HG02678 (cell line): Measurements from ENCODE around the gene CBFB.
"Not testable (repeated sequence)": the region's sequence is repeated elsewhere in the genome, so short reads cannot be mapped to it uniquely, and the experiment has no call there.

Experiments used
- ATAC-seq: cut with Tn5 transposase; IDR thresholded peaks from one replicate; pipeline ENCODE4 v1.9.1; 2021; ENCODE audit warnings: mild to moderate bottlenecking, moderate library complexity; ENCODE audit not compliant: unreplicated experiment

Gene CBFB

DNA sequence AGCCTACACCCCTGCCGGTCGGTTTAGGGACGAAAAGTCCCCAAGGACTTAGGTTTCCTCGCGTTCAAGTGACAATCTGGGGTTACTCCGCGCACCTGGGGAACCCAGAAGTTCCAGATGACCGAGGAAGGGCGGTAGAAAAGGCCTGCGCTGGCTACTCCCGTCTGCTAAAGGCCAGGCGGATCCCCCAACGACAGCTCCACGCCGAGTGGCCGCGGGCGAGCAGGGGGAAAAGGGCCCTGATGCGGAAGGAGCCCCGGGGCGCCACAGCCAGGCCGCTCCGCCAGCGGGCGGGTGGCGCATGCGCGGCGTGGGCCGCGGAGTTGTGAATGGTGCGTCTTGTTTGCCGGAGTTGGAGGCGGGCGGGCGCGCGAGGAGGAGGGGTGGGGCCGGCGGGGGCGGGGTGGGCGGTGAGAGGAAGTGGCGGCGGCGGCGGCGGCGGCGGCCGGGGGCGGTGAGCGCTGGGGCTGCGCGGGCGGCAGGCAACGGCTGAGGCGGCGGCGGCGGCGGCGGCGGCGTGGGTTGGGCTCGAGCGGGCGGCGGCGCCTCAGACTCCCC lies at the start of gene CBFB:
Gene CBFB (plus strand): TSS at position 454 of the 558 bp plus-strand sequence. CDS start 259 bp downstream, outside the sequence.
- peak; percentile 80 for ATAC-seq

DNA sequence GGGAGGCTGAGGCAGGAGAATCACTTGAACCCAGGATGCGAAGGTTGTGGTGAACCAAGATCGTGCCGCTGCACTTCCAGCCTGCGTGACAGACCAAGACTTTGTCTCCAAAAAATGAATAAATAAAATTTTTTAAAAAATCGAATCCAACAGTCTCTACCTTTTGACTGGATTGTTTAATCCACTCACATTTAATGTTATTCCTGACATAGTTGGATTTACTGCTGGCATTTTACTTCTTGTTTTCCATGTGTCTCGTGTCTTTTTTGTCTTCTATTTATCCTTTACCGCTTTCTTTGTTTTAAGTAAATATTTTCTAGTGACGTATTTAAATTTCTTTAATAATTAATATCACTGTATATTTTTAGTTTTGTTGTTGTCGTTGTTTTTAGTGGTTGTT lies 45.9 kb upstream of the CBFB start:
- ATAC-seq = no peak

DNA sequence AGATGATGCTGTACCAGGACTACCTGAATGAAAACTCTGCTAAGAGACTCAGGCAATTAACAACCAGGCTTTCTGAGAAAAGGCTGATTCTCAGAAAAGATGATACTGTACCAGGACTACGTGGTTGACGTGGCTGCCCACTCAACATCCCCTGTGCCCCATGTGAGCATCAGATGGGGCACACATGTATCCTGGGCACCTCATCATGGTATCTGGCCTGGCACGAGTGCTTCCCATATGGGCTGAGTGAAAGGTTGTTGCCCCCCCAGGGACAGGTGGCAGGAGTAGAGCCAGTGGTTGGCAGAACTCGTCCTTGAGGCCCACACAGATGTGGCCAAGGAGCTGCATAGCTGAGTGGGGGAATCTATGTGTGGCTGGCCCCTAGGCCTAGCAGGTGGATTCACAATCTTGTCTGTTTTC lies 44.0 kb upstream of the CBFB start:
- ATAC-seq = no peak

DNA sequence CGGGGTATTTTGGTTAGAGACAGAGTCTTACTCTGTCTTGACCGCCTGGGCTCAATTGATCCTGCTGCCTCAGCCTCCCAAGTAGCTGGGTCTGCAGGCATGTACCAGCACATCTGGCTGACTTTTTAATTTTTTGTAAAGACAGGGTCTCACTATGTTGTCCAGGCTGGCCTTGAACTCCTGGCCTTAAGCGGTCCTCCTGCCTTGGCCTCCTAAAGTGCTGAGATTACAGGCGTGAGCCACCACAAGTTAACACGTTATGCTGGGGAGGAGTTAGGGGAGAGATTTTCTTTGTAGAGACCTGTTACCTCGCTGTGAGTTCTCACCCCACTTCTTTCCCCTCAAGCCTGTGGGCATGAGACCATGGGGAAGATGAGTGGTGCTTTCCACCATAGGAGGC lies 42.4 kb upstream of the CBFB start:
- ATAC-seq = no peak

DNA sequence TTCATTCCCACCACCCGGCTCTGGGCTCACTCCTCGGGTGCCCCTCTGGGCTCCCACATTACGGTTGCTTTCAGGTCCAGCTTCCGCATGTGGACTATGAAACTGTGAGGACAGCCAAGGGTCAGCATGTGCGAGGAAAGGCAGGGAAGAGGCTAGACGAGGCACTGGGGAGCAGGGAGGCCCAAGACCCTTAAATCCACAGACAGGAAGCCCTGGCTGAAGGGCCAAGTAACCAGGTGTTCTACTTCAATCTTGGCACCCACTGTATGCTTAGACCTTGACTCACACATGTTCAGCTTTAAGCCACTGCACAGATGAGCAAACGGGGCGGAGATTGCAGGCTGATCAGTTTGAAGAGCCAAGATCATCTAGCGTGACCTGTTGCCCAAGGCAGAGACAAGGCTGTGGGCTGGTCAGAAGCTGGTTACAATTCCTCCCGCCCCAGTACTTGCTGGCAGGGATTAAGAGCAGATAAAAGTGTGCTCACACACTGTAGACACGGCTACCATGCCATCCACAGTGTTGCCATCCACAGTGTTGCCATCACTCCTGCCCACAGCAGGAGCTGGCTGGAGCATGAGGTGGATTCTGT lies 40.7 kb upstream of the CBFB start, which contains the start of gene CES4A:
Gene CES4A (plus strand): TSS at position 393 of the 592 bp plus-strand sequence. CDS start 184 bp downstream, at position 577.
- ATAC-seq = no peak

DNA sequence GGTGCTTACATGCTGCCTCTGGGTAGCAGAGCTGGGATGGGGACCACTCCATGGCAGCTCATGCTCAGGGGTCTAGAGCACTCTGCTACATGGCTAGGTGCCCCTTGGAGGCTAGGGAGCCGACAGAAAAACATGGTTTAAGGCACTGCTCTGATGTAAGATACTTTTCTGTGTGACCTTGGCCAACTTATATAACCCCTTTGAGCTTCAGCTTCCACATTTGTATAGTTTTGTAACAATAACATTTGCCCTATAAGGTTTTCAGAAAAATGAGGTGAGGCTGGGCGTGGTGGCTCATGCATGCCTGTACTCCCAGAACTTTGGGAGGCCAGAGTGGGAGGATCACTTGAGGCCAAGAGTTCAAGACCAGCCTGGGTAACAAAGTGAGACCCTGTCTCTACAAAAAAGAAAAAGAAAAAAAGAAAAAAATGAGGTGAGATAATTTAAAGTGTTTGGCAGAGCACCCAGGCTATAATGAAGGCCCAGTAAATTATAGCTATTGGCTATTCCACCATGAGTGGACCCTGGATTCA lies 37.3 kb upstream of the CBFB start:
- no peak for ATAC-seq

DNA sequence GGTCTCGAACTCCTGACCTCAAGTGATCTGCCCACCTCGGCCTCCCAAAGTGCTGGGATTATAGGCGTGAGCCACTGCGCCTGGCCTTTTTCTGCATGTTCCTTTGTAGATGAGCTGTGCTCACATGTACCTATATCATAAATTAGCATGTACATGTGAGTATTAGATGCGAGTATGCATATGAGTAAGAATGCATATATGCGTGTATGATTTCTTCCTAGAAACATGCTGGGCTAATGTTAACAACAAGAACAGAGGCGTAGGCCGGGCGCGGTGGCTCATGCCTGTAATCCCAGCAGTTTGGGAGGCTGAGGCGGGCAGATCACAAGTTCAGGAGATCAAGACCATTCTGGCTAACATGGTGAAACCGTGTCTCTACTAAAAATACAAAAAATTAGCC lies 35.4 kb upstream of the CBFB start:
- not testable (repeated sequence) for ATAC-seq

DNA sequence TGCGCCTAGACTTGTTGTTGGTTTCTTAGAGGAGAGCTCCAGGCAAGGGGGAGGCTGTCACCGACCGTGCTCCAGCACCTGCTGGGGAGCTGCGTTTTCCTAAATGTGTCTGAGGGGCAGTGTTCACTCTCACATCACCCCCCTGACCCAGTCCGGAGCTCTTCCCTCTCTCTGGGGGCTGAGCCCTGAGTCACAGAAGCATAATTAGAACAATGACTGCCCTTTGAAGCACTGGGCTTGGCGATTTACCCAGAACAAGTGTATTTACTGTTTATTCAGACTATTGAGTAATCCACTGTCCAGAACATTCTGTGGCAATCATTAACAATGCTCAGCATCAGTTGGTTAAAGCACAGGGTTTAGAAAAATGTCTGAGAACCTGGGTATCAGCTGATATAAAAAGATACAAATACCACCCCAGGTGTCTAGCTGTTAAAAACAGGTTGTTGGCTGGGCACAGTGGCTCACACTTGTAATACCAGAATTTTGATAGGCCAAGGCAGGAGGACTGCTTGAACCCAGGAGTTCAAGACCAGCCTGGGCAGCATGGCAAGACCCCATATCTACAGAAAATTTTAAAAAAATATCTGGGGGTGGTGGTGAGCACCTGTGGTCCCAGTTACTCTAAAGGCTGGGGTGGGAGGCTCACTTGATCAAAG lies 32.5 kb upstream of the CBFB start:
- no peak for ATAC-seq

DNA sequence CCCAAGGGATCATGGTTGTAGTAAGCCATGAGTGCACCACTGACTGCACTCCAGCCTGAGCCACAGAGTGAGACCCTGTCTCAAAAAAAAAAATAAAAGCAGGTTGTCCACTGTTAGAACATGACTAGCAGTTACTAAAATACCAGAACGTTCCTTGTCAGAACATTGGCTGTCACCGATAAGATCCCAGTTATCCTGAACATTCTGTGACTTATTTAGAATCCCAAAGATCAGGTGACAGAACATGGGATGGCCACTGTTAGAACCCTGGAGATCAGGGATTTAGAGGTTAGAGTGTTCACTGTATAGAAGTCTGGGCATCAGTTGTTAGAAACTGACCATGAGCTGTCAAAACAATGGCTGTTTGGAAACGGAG lies 32.0 kb upstream of the CBFB start:
- ATAC-seq = no peak

DNA sequence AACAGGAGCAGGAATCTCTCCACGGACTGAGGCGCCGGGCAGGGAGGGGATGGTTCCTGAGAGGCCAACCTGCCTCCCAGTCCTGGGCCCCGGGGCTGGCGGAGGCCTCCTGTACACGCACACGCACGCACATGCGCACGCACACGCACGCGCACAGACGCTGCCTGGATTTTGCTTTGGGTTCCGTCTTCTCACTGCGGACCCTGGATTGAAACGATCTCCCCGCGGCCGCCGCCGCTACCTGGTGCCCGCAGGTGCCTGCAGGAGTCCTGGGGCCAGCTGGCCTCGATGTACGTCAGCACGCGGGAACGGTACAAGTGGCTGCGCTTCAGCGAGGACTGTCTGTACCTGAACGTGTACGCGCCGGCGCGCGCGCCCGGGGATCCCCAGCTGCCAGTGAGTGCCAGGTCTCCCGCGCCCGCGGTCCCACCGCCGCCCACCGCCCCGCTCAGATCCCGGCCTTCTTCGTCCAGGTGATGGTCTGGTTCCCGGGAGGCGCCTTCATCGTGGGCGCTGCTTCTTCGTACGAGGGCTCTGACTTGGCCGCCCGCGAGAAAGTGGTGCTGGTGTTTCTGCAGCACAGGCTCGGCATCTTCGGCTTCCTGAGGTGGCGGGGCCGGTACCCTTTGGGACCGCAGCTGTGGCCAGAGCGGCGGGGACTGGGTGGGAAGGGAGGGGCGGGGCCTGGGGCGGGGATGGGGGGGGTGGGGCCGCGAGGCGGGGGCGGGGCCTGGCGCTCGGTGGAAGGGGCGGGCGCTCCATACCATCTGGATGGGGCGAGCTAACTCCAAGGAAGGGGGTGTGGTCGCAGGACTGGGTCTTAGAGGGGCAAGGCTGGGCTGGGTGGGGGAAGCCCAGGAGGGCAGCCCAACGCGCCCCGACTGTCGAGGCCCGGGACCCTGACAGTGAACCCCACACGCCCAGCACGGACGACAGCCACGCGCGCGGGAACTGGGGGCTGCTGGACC lies 28.3 kb upstream of the CBFB start:
- no peak for ATAC-seq

DNA sequence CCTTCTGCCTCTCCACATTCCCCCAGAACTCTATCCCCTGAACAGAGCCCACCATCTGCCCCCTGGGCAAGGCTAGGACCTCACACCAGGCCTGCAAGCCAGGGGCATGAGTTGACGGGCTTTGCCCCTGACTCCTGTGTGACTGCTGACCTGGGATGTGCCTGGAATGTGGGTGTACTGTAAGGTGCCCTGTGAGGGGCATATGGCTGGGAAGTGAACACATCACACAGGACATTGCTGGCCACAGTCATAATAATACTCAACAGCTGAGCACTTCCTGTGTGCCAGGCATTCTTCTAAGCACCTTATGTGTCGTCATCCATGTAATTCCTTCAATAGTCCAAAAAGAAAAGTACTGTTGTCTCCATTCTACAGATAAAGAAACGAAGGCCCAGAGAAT lies 27.2 kb upstream of the CBFB start:
- ATAC-seq = no peak

DNA sequence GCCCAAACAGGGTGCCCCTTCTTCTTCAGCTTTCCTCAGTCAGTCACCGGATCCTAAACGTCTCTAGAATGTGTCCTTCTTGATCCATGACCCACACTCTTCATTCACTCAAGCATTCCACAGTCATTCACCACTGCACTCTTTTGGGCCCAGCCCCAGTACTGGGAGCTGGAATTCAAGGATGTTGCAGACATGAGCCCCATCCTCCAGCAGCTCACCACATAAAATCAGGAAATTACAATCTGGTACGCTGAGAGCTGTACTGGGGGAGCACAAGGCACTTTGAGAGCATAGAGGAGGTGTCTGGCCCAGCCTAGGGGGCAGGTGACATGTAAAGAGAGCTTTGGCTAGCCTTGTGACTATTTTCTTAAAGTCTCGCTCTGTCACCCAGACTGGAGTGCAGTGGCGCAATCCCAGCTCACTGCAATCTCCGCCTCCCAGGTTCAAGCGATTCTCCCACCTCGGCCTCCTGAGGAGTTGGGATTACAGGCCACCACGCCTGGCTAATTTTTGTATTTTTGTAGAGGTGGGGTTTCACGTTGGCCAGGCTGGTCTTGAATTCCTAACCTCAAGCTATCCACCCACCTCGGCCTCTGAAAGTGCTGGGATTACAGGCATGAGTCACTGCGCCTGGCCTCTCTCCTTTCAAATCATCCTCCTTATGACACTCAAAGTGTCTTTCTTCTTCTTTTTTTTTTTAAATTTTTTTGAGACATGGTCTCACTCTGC lies 21.9 kb upstream of the CBFB start:
- no peak for ATAC-seq

DNA sequence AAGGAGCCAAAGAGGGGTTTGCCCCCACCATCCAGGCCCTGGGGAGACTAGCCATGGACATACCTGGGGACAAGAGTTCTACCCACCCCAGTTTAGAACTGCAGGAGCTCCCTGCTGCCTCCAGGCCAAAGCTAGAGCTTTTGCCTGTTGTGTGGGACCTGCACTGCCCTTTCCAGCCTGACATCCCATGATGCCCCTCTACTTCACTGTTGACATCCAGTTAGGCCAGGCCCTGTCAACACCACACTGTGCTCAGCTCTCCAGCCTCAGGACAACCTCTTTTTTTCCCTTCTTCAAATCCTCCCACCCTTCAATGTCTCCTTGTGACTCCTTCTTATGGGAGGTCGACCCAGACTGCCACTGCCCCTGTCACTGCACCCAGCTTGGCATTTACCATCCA lies 19.8 kb upstream of the CBFB start:
- ATAC-seq = no peak

DNA sequence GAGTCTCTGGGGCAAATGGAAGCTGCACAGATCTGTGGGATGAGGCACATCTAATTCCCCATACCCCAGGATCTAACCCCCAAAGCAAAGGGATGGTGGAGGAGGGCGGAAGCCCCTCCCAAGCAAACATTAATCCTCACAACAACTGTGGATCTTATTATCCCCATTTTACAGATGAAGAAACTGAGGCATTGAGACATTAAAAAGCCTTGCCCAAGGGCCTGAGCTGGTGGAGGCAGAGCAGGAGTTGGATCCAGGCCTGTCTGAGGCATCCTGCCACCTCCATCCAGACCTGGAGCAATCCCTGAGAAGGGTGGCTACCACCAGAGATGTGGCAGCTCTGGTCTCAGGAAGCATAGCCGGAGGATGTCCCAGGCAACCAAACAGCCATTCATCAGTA lies 17.7 kb upstream of the CBFB start:
- ATAC-seq = no peak

DNA sequence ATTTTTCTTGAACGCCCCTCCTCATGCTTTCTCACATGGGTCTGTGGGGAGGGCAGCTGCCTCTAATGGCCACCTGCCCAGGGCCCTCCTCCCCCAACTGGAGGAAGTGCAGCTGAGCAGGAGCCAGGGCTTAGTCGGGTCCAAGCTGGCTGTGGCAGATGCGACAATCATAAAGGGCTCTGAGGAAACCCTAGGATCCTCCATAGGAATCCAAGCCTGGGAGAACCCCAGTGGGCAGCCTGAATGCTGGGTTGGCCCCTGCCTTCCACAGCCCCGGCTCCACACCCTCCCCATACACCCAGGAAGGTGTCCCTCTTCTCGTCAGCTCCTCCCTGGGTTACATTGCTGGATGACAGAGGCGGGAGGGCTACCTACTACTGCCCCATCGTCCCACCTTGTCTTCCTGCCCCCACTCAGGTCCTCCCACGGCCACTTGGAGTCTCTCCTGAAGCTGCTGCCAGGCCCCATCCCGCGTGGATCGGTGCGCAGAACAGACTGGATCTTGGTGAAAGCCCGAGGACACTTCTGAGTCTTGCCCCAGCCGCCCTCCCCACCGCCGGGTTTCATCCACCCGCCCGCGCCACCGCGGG lies 15.6 kb upstream of the CBFB start:
- ATAC-seq = no peak

DNA sequence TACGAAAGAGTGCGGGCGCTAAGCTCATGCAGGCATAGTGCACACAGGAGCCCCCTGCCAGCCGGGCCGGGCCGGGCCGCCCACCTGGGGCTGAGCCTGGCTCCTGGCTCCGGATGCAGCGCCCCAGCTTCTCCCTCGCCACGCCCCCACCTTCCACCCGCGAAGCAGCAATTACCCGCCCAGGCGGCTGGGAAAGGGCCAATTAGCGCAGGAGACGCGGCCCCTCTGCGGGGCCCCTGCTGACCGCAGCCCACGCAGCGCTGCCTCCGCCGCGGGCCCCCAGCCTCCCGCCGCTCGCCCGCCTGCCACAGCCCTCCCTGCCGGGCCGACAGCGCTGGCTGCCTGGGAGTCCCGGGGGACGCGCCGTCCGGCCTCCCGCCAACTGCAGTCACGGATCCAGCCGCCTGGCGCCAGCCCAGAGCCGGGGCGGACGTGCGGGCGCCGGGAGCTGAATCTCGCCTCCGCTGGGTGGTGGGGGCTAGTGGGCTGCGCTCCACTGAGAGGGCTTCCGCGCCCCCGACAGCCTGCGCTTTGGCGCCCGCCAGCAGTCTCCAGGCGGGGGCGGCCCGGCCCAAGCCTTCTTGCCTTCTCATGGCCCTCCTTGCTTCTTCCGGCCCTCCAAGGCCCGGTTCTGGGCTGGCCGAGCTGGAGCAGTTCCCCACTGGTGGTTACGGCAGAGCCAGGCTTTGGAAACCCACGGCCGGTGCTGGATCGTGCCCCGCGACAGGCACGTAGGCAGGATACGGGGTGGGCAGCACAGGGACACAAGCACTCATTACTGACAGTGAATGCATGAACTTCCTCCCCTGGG lies 14.9 kb upstream of the CBFB start:
- ATAC-seq = peak; percentile 45

DNA sequence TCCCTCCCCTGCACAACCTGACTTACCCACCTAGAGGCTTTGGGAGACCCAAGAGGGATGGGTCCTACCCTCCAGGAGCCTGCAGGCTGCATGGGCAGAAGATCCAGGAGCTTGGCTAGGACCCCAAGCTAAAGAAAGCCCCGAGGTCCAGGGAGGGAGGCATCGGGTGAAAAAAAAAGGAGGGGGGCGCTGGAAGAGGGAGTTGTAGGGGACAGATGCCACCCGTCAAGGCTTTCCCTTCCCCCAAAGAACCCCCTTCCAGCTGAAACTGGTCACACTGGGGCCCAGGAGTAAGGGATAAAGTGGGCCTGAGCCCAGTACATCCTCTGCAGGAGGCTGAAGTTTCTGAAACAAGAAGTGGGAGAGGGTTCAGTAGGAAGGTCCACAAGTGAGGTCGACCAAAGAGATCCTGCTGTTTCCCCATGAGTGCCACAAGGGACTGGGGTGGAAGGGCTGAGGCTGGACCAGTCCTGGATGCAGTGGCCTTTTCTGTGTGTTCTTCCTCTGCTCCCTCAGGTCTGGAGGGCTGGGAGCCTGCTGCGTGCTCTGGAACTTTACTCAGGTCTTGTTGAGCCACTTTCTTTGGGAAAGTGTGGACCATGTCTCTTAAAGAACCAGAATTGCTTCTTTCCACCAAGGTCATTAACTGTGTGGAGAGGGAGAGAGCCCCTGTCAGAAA lies 14.2 kb upstream of the CBFB start:
- no peak for ATAC-seq

DNA sequence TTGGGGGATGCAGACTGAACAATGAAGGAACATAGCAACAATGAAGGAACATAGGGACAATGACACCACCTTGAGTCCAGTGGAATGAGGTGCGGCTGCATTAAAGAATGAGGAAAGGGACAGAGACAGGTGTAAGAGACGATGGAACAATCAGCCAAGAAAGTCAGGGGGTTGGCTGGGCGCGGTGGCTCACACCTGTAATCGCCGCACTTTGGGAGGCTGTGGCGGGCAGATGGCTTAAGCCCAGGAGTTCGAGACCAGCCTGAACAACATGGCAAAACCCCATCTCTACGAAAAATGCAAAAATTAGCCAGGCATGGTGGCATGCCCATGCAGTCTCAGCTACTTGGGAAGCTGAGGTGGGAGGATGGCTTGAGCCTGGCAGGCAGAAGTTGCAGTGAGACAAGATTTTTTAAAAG lies 13.6 kb upstream of the CBFB start:
- ATAC-seq = no peak

DNA sequence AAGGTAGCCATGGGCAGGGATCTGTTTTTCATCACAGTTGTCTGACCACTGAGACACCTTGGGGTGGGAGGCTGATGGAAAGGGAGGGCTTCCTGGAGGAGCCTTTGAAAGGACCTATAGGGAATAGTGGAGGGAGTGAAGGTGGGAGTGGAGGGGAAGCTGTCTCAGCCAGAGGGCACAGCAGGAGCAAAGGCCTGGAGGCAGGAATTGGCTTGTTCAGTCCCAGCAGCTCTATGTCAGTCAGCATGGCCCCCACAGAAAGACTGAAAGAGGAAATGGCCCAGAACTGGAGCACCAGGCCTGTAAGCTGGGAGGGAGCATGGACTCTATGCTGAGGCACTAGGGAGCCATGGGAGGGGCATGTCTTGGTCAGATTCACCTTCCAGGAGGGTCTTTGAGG lies 12.8 kb upstream of the CBFB start:
- ATAC-seq = no peak
